Lower leg skin (tissue), 4 donors: ENCODE results near the gene NAALADL2. TPM values are rescaled to one million over a fixed set of nuclear protein-coding genes. Genes with fewer than 3 reads are reported as not detected.
"Not testable (repeated sequence)": the region's sequence is repeated elsewhere in the genome, so short reads cannot be mapped to it uniquely, and the experiment has no call there.

ENCODE experiments used
- DNase-seq, 2 donors: peaks; one replicate each; pipeline ENCODE4 v3.0.0-alpha.2; 2019; ENCODE audit warnings: low spot score in 2 of 2
- H3K4me3 ChIP-seq: fragments of 200-600 bp; sonication (generic); 2 replicates; pipeline ENCODE4 v1.5.1; 2017; ENCODE audit warnings: mild to moderate bottlenecking, low read depth; ENCODE audit not compliant: poor library complexity, severe bottlenecking
- CTCF ChIP-seq, 3 donors: fragments of 450-650 bp; IDR thresholded peaks; one replicate each; pipeline ENCODE4 v1.5.1; 2016; ENCODE audit warnings: antibody characterized with exemption in 3 of 3, mild to moderate bottlenecking in 3 of 3, moderate library complexity in 2 of 3
- POLR2A ChIP-seq, 2 donors: fragments of 450-650 bp; IDR thresholded peaks; one replicate each; pipeline ENCODE4 v1.6.1; 2016 to 2017; ENCODE audit warnings: antibody characterized with exemption in 2 of 2, mild to moderate bottlenecking in 1 of 2, moderate library complexity in 1 of 2
- WGBS, 2 donors: methylation state at CpG; one replicate each; pipeline ENCODE4 v1.1.5; 2018; 5-methylcytosine and 5-hydroxymethylcytosine counted together
- intact Hi-C: fragments of 100-400 bp; cut with DNase I; formaldehyde crosslinking; loops from one replicate; pipeline ENCODE4 v1.15.0; 2023; ENCODE audit warnings: low total_unique reads
- total RNA-seq, 4 donors: library from RNA; depleted of rRNA; stranded (reverse); fragments of >200 nt; gene quantifications; one replicate each; pipeline ENCODE4 v1.1.0, GENCODE V29; 2016

NAALADL2 gene
- total RNA-seq, 4 donors from 2014 or later: 3.6 to 8.1 (median 4.6) TPM

GRCh38 chr3:175127075-175127662, 268.0 kb downstream of the NAALADL2 start:
- TF ChIP-seq POLR2A (IDR thresholded peaks at IDR 0.05): no peak
- intact Hi-C loops: no loop called here
- 94 to 97% methylated on average over 3 of the region's 3 CpGs for WGBS, 2 donors
- no peak for DNase-seq
- no peak overlapping the region for H3K4me3 ChIP-seq

GRCh38 chr3:175129126-175129525, 270.0 kb downstream of the NAALADL2 start:
- intact Hi-C loops: no loop called here
- TF ChIP-seq POLR2A (IDR thresholded peaks at IDR 0.05) (no peak), CTCF (IDR thresholded peaks at IDR 0.05) (no peak)
- 71 to 87% methylated on average over 2 of the region's 2 CpGs for WGBS, 2 donors
- no peak overlapping the region for H3K4me3 ChIP-seq
- no peak for DNase-seq

GRCh38 chr3:175129571-175129970, 270.4 kb downstream of the NAALADL2 start:
- intact Hi-C loops: no loop called here
- no peak overlapping the region for H3K4me3 ChIP-seq
- TF ChIP-seq CTCF (IDR thresholded peaks at IDR 0.05) (no peak), POLR2A (IDR thresholded peaks at IDR 0.05) (no peak)
- DNase-seq: no peak
- WGBS, 2 donors: 89 to 91% methylated on average over 2 of the region's 2 CpGs

- intact Hi-C loops, H3K4me3 ChIP-seq, DNase-seq: not testable (repeated sequence)
- no CpG with 5 or more reads among the region's 28 CpGs for WGBS, 2 donors
Measured at GRCh38 chr3:175131866-175132265, 272.7 kb downstream of the NAALADL2 start.

- 88 to 91% methylated on average over 12 to 23 of the region's 28 CpGs for WGBS, 2 donors
- DNase-seq, intact Hi-C loops, H3K4me3 ChIP-seq: not testable (repeated sequence)
Measured at GRCh38 chr3:175132706-175133105, 273.6 kb downstream of the NAALADL2 start.

GRCh38 chr3:175144368-175144767, 285.2 kb downstream of the NAALADL2 start:
- H3K4me3 ChIP-seq: no peak overlapping the region
- WGBS, 2 donors: 98 to 100% methylated on average over 2 of the region's 2 CpGs
- intact Hi-C loops: no loop called here
- DNase-seq: no peak
- TF ChIP-seq CTCF (IDR thresholded peaks at IDR 0.05) (no peak), POLR2A (IDR thresholded peaks at IDR 0.05) (no peak)

GRCh38 chr3:175146258-175146657, 287.1 kb downstream of the NAALADL2 start:
- no peak for DNase-seq
- intact Hi-C loops: no loop called here
- H3K4me3 ChIP-seq: no peak overlapping the region
- TF ChIP-seq POLR2A (IDR thresholded peaks at IDR 0.05): no peak
- no peak for TF ChIP-seq CTCF (IDR thresholded peaks at IDR 0.05)
- WGBS, 2 donors: 75 to 84% methylated on average over 1 of the region's 1 CpG
